GM21360 (cell line): ENCODE measurements around the gene PEX11G.

ENCODE experiments used
- ATAC-seq: cut with Tn5 transposase; IDR thresholded peaks from one replicate; pipeline ENCODE4 v1.9.1; 2021; ENCODE audit warnings: mild to moderate bottlenecking, moderate library complexity; ENCODE audit not compliant: unreplicated experiment

Gene PEX11G

GRCh38 chr19:7488736-7489353 is at the start of gene PEX11G:
PEX11G (minus strand) TSS chr19:7489035; CDS start chr19:7489010, 25 bp downstream.
- ATAC-seq: peak; percentile 94

GRCh38 chr19:7535998-7536695 is 47.3 kb upstream of the PEX11G start:
- ATAC-seq: no peak

DNA sequence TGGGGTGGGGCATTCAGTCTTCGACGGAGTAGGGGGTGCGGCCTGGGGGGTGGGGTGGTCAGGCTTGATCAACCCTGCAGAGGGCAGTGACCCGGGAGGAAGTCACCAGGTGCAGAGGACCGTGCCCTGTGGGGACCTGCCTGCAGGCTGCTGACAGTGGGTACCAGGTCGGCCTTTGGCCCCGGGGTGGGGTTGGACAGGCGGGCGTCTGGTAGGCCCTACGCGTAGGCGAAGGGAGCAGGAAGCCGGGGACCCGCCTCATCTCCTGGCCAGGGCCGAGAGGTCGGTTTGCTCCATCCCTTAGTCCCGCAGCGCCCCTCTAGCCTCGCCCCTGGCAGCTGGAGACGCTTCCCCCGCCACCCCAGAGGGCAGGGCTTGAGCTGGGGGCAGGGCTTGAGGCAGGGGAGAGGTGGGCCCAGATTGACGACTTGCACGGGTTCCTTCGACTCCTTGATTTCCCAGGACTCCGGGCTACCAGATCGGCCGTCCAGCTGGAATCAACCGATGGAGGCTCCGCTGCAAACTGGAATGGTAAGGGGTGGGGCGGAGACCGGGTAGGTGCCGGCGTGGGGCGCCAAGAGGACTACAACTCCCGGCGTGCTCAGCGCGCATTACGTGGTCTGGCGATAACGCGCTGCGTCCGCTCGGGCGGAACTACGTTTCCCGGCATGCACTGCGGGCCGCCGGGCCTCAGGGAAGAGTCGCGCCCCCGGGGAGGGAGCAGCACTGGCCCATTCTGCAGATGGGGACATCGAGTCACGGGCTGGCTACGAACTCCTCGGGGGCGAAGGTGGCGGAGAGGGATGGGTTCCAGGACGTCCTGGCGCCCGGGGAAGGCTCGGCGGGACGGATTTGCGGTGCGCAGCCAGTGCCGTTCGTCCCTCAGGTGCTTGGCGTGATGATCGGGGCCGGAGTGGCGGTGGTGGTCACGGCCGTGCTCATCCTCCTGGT is 46.5 kb upstream of the PEX11G start, which contains the start of gene PNPLA6:
PNPLA6 (plus strand) TSS at position 671 of the 951 bp plus-strand sequence; CDS start at position 743, 72 bp downstream.
- peak; percentile 47 for ATAC-seq

DNA sequence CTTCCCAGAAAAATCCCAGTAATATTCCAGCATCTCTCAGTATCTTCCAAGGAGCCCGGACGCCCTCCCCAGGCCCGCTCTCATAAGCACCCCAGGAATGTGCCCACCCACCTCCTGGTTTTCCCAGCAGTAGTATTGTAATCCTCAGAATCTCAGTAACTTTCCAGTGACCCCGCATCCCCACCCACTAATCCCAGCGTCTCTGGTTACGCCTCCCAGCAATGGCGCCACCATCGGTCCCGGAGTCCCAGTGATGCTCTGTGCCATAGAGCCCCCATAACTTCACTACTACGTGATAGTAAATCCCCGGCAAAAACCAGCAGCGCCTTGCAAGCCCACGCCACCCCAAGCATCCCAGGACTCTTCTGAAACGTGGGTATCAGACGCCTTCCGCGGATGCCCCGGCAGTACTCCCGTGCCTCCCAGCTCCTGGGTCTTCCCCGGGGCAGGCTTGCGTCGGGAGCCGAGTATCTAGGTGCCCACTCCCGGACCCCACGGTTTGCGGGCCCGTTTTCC is 45.8 kb upstream of the PEX11G start:
- no peak for ATAC-seq

- no peak for ATAC-seq
Observed at GRCh38 chr19:7533925-7534480, 45.2 kb upstream of the PEX11G start.

DNA sequence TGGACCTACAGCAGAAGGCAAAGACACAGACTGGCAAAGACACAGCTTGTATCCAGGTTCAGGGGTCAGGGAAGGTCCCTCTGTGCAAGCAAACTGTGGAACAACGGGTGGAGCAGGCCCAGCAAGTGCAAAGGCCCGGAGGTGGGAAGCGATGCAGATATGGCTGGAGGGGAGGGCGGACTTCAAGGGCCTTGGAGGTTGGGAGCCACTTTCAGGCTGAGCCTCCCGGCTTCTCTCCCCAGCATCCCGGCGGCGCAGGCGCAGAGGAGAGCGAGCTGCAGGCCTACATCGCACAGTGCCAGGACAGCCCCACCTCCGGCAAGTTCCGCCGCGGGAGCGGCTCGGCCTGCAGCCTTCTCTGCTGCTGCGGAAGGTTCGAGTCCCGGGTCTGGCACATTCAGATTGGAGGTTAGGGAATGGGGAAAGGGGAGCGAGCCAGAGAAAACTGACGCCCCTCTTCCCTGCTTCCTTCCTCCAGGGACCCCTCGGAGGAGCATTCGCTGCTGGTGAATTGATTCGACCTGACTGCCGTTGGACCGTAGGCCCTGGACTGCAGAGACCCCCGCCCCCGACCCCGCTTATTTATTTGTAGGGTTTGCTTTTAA is 44.5 kb upstream of the PEX11G start:
- ATAC-seq: no peak

GRCh38 chr19:7529610-7530490 is 41.0 kb upstream of the PEX11G start:
- ATAC-seq: no peak

DNA sequence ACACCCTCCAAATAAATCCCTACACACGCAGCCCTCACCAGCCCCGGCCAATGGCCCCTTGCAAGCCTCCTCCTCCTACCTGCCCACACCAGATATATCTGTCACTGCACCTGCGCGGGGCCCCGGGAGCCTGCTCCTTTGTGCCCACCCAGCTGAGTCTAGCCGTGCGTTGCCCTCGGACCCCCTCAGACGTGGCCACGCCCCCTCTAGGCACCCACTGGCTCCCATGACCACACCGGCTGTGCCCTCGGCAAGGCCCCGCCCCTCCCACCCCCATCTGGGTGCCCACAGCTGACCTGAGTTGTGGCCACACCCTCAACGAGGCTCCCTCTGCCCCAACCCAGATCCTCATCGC is 40.4 kb upstream of the PEX11G start:
- no peak for ATAC-seq

GRCh38 chr19:7528522-7529245 is 39.8 kb upstream of the PEX11G start:
- no peak for ATAC-seq

- no peak for ATAC-seq
Observed at GRCh38 chr19:7528192-7528519, 39.3 kb upstream of the PEX11G start.

GRCh38 chr19:7527516-7528191 is 38.8 kb upstream of the PEX11G start:
- ATAC-seq: no peak

GRCh38 chr19:7526059-7526929 is 37.5 kb upstream of the PEX11G start:
- no peak for ATAC-seq

DNA sequence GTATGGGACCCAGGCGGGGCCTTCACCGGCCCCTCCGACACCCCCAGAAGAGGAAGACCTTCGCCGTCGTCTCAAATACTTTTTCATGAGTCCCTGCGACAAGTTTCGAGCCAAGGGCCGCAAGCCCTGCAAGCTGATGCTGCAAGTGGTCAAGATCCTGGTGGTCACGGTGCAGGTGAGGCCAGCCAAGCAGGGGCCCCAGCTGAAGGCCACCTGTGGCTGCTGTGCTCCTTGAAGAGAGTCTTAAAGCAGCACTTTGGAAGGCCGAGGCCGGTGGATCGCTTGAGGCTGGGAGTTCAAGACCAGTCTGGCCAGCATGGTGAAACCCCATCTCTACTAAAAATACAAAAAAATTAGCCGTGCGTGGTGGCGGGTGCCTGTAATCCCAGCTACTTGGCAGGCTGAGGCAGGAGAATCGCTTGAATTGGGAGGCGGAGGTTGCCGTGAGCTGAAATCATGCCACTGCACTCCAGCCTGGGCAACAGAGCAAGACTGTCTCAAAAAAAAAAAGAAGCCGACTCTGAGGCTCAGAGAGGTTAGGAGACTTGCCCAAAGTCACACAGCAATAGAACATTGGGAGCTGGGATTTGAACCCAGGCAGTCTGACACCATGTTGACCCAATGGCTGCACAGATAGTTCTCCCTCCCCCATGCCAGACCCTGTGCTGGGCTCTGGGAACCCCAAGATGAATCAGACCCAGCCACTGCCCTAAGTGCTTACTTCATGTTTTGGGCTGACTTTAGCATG is 36.3 kb upstream of the PEX11G start:
- ATAC-seq: no peak

DNA sequence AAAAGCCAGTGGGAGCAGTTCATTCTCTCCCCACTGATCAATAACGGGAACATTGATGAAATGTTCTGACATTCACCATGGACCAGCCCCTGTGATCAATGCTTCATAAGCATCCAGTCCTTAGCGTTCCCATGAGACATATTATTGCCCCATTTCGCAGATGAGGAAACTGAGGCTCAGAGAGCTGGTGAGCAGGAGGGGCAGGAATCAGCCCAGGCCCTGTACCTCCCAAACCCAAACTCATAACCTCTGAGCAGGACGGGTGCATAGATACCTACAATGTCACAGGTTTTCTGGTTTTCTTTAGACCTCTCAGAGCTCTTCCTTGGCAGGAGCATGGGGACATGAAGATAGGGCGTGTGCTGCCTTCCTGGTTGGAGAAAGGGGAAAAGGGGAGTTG is 35.7 kb upstream of the PEX11G start:
- ATAC-seq: no peak

DNA sequence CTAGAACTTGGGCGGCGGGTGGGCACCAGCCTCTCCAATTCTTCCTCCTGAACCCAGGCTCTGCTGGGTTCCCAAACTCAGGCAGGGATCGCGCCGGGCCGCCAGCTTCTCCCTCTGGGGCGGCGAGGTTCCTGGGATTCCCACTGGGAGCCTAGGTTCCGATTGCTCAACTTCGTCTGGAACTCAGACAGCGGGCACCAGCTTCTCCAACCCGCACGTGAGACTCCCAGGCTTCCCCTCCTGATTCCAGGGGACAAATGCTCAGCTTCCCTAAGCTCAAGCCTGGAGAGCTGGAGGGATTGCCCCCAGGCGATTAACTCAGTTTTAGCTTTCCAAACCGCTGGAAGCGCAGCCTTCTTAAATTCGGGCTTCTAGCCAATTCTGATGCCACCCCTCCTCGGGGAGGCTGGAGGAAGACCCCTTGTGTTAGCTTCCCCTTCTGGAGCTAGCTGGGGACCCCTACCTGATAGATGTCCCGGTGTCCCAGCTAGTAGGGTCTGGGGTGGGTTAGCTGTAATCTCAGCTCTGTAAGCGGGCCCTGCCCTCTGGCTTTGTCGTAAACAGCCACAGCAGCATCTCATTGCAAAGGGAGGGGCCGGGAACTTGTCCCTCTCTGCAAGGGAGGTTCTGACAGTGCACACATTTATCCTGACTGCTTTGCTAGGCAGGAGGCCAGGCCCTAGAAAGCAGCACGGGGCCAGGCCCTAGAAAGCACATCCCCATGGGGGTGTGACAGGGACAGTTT is 34.3 kb upstream of the PEX11G start:
- ATAC-seq: no peak
